Stimulated activated CD8-positive, alpha-beta memory T cell treated with anti-CD3 and anti-CD28 coated beads, Interleukin-15, amount 100 ng/mL, for 4 hours (primary cell): Measurements from ENCODE around the gene PARL.
"Not testable (repeated sequence)": the region's sequence is repeated elsewhere in the genome, so short reads cannot be mapped to it uniquely, and the experiment has no call there.

Source experiments
- DNase-seq, 2 donors: peaks; one replicate each; pipeline ENCODE4 v3.0.0-alpha.2; 2020; ENCODE audit warnings: low read depth in 2 of 2

The PARL gene

DNA sequence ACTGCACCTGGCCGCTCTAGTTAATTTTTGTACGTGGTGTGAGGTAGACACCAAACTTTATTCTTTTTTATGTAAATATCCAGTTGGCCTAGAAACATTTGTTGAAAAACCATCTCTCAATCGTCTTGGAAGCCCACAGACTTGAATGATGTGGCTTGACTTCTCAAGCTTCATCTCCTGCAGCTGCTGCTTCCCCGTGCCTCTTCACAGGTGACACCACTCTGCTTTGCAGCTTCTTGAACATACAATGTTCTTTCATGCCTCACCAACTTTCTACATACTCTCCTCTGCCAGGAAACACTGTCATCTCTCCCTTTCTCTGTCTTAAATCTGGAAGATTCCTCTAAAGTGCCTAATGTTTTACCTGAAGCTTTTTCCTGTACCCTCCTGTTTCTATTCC, 94.9 kb downstream of the PARL start:
- no peak for DNase-seq

GRCh38 chr3:183784503-183784902, 100.2 kb downstream of the PARL start:
- not testable (repeated sequence) for DNase-seq

GRCh38 chr3:183782576-183783276, 102.0 kb downstream of the PARL start:
- DNase-seq = no peak

DNA sequence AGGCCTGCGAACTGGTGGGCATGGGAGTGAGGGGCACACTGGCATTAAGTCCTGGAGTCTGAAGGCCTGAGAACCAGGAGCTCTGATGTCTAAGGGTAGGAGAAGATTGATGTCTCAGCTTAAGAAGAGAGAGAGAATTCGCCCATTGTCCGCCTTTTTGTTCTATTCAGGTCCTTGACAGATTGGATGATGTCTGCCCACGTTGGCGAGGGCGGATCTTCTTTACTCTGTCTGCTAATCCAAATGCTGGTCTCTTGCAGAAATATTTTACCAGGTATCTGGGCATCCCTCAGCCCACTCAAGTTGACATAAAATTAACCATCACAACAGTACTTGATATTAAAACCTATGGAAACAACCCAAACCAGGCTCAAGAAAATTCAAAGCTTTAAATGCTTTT, 103.4 kb downstream of the PARL start:
- DNase-seq = no peak

- DNase-seq = no peak
Measured at GRCh38 chr3:183779896-183780465, 104.7 kb downstream of the PARL start.
